ENCODE measurements around the gene TMC5. TPM values are rescaled to one million over a fixed set of nuclear protein-coding genes. Genes with fewer than 3 reads are reported as not detected.

The TMC5 gene
- polyA plus RNA-seq, 1 of the 3 experiments (the other 2 are of a cell fraction) = not detected

- TF ChIP-seq RFX5 (IDR thresholded peaks at IDR 0.05; ENCODE audit: low read length) (no peak), RAD21 (IDR thresholded peaks at IDR 0.05; ENCODE audit: low read length) (no peak), EP300 (IDR thresholded peaks at IDR 0.05; ENCODE audit: borderline replicate concordance in 1 of 2, low read depth in 1 of 2, low read length in 1 of 2) (no peak), TEAD4 (IDR thresholded peaks at IDR 0.05; ENCODE audit: borderline replicate concordance, insufficient read depth) (no peak), GABPA (IDR thresholded peaks at IDR 0.05; ENCODE audit: low read depth) (no peak), FOSL2 (IDR thresholded peaks at IDR 0.05; ENCODE audit: borderline replicate concordance, low read depth) (no peak), NFIC (IDR thresholded peaks at IDR 0.05; ENCODE audit: borderline replicate concordance) (no peak), FOXJ3 (CRISPR knock-in tag; IDR thresholded peaks at IDR 0.05) (no peak), CTCF (IDR thresholded peaks at IDR 0.05) (no peak), GATA2 (CRISPR knock-in tag; IDR thresholded peaks at IDR 0.05) (no peak), EZH2phosphoT487 (IDR thresholded peaks at IDR 0.05; ENCODE audit: borderline replicate concordance, low read depth) (no peak), CHD2 (IDR thresholded peaks at IDR 0.05; ENCODE audit: low read length, partially characterized antibody) (no peak), TAF1 (IDR thresholded peaks at IDR 0.05; ENCODE audit: borderline replicate concordance, low read depth, low read length) (no peak), JUND (IDR thresholded peaks at IDR 0.05) (no peak), MXI1 (IDR thresholded peaks at IDR 0.05; ENCODE audit: low read depth, low read length) (no peak), ELF1 (IDR thresholded peaks at IDR 0.05) (no peak)
- TF ChIP-seq, protein P1, sequence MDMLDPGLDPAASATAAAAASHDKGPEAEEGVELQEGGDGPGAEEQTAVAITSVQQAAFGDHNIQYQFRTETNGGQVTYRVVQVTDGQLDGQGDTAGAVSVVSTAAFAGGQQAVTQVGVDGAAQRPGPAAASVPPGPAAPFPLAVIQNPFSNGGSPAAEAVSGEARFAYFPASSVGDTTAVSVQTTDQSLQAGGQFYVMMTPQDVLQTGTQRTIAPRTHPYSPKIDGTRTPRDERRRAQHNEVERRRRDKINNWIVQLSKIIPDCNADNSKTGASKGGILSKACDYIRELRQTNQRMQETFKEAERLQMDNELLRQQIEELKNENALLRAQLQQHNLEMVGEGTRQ (IDR thresholded peaks at IDR 0.05; ENCODE audit: borderline replicate concordance, low read depth, low read length) = no peak
- Histone ChIP-seq H3K27me3 (ENCODE audit: insufficient read depth) (no peaks in the 10 kb centered on the region), H3K4me2 (no peak overlapping the region), H3K27ac (ENCODE audit: low read depth in 2 of 2, low read length in 1 of 2) (no peak overlapping the region), H3K9me2 (no peaks in the 10 kb centered on the region), H3K4me3 (ENCODE audit: low read depth in 2 of 2, low read length in 1 of 2) (no peak overlapping the region), H3K79me2 (ENCODE audit: insufficient read depth) (no peaks in the 10 kb centered on the region), H3F3A (replicated peaks; ENCODE audit: insufficient read depth) (no peaks in the 10 kb centered on the region), H2AFZ (ENCODE audit: low read depth) (no peak overlapping the region), H3K36me3 (replicated peaks in 1 of 2; ENCODE audit: control insufficient read depth in 1 of 2, insufficient read depth in 2 of 2, low read length in 1 of 2) (no peaks in the 10 kb centered on the region), H3K9me3 (no peaks in the 10 kb centered on the region), H4K20me1 (ENCODE audit: insufficient read depth) (no peaks in the 10 kb centered on the region), H3K4me1 (ENCODE audit: control insufficient read depth in 1 of 2, insufficient read depth in 2 of 2, low read depth in 1 of 2, low read length in 1 of 2) (peaks cover 0 to 11% of the 10 kb centered on the region in 2 experiments; a peak in 1 of 4 replicates), H3K9ac (no peak overlapping the region)
- POLR2A ChIA-PET = no interaction called here
- CTCF ChIA-PET = interaction anchor here (1.1 to 1.4 kb wide), 2 partner anchors 118 to 401 kb away, joined by 4 read pairs; no protein-coding TSS in a partner anchor
- WGBS (ENCODE audit: low lambda C conversion rate) = 41% methylated on average over 2 of the region's 2 CpGs
- no peak for DNase-seq
Measured at GRCh38 chr16:19384656-19385055, 33.0 kb upstream of the TMC5 start.

GRCh38 chr16:19386525-19386924 lies 31.2 kb upstream of the TMC5 start:
- Histone ChIP-seq H3K9ac (no peak overlapping the region), H4K20me1 (ENCODE audit: insufficient read depth) (no peaks in the 10 kb centered on the region), H3K4me1 (ENCODE audit: control insufficient read depth in 1 of 2, insufficient read depth in 2 of 2, low read depth in 1 of 2, low read length in 1 of 2) (peaks cover 0 to 11% of the 10 kb centered on the region in 2 experiments; a peak in 1 of 4 replicates), H3K4me2 (no peak overlapping the region), H3F3A (replicated peaks; ENCODE audit: insufficient read depth) (no peaks in the 10 kb centered on the region), H3K9me2 (no peaks in the 10 kb centered on the region), H2AFZ (ENCODE audit: low read depth) (no peak overlapping the region), H3K4me3 (ENCODE audit: low read depth in 2 of 2, low read length in 1 of 2) (no peak overlapping the region), H3K27me3 (ENCODE audit: insufficient read depth) (no peaks in the 10 kb centered on the region), H3K9me3 (no peaks in the 10 kb centered on the region), H3K36me3 (replicated peaks in 1 of 2; ENCODE audit: control insufficient read depth in 1 of 2, insufficient read depth in 2 of 2, low read length in 1 of 2) (no peaks in the 10 kb centered on the region), H3K27ac (ENCODE audit: low read depth in 2 of 2, low read length in 1 of 2) (no peak overlapping the region), H3K79me2 (ENCODE audit: insufficient read depth) (no peaks in the 10 kb centered on the region)
- DNase-seq = no peak
- CTCF ChIA-PET = interaction anchor here (1.0 to 1.4 kb wide), 2 partner anchors 11 to 116 kb away, joined by 3 to 7 read pairs; no protein-coding TSS in a partner anchor
- 8% methylated on average over 1 of the region's 1 CpG for WGBS (ENCODE audit: low lambda C conversion rate)
- POLR2A ChIA-PET = no interaction called here
- TF ChIP-seq, protein P2, sequence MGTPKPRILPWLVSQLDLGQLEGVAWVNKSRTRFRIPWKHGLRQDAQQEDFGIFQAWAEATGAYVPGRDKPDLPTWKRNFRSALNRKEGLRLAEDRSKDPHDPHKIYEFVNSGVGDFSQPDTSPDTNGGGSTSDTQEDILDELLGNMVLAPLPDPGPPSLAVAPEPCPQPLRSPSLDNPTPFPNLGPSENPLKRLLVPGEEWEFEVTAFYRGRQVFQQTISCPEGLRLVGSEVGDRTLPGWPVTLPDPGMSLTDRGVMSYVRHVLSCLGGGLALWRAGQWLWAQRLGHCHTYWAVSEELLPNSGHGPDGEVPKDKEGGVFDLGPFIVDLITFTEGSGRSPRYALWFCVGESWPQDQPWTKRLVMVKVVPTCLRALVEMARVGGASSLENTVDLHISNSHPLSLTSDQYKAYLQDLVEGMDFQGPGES (IDR thresholded peaks at IDR 0.05; ENCODE audit: low read depth, low read length) = no peak
- TF ChIP-seq MEF2A (IDR thresholded peaks at IDR 0.05; ENCODE audit: borderline replicate concordance, low read depth) (no peak), SMC3 (IDR thresholded peaks at IDR 0.05; ENCODE audit: low read depth, low read length) (no peak), EZH2phosphoT487 (IDR thresholded peaks at IDR 0.05; ENCODE audit: borderline replicate concordance, low read depth) (no peak), RAD21 (IDR thresholded peaks at IDR 0.05; ENCODE audit: low read length) (no peak), FOSL2 (IDR thresholded peaks at IDR 0.05; ENCODE audit: borderline replicate concordance, low read depth) (no peak), TAF1 (IDR thresholded peaks at IDR 0.05; ENCODE audit: borderline replicate concordance, low read depth, low read length) (no peak), TCF12 (IDR thresholded peaks at IDR 0.05) (no peak), EP300 (IDR thresholded peaks at IDR 0.05; ENCODE audit: borderline replicate concordance in 1 of 2, low read depth in 1 of 2, low read length in 1 of 2) (no peak), NRF1 (IDR thresholded peaks at IDR 0.05; ENCODE audit: low read depth, low read length) (no peak)
- TF ChIP-seq, protein P3, sequence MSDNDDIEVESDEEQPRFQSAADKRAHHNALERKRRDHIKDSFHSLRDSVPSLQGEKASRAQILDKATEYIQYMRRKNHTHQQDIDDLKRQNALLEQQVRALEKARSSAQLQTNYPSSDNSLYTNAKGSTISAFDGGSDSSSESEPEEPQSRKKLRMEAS (IDR thresholded peaks at IDR 0.05; ENCODE audit: low read depth) = no peak
- TF ChIP-seq, protein P1 (IDR thresholded peaks at IDR 0.05; ENCODE audit: borderline replicate concordance, low read depth, low read length) = no peak

Measured in SK-N-SH (cell line).